NCI-H1930 (cell line): ENCODE data around the gene CDH23.

Experiments
- DNase-seq, 2 experiments: peaks; one replicate each; lab custom pipeline; 2025; lab: John Stamatoyannopoulos, UW

The CDH23 gene

GRCh38 chr10:71370031-71370430 is 26.7 kb upstream of the CDH23 start:
- DNase-seq = no peak

GRCh38 chr10:71371750-71372166 is 25.0 kb upstream of the CDH23 start:
- DNase-seq = no peak

- DNase-seq = no peak
Observed at GRCh38 chr10:71372882-71373495, 23.7 kb upstream of the CDH23 start.

GRCh38 chr10:71374481-71375233 is 22.1 kb upstream of the CDH23 start:
- DNase-seq = no peak

- DNase-seq = no peak
Observed at GRCh38 chr10:71375952-71376351, 20.8 kb upstream of the CDH23 start.

GRCh38 chr10:71378336-71379117 is 18.2 kb upstream of the CDH23 start:
- no peak for DNase-seq

- DNase-seq = no peak
Observed at GRCh38 chr10:71379118-71379766, 17.5 kb upstream of the CDH23 start.

- DNase-seq = no peak
Observed at GRCh38 chr10:71380841-71381240, 15.9 kb upstream of the CDH23 start.

- DNase-seq = no peak
Observed at GRCh38 chr10:71381611-71382010, 15.1 kb upstream of the CDH23 start.

GRCh38 chr10:71382028-71382427 is 14.7 kb upstream of the CDH23 start:
- DNase-seq = no peak

GRCh38 chr10:71382757-71383156 is 14.0 kb upstream of the CDH23 start:
- no peak for DNase-seq

GRCh38 chr10:71383972-71384687 is 12.6 kb upstream of the CDH23 start:
- peak in 1 of 2 experiments; percentile 12 for DNase-seq

- no peak for DNase-seq
Observed at GRCh38 chr10:71388171-71388570, 8.5 kb upstream of the CDH23 start.

- no peak for DNase-seq
Observed at GRCh38 chr10:71388583-71389310, 8.0 kb upstream of the CDH23 start.

- DNase-seq = no peak
Observed at GRCh38 chr10:71389768-71390460, 6.8 kb upstream of the CDH23 start.

GRCh38 chr10:71390461-71390835 is 6.3 kb upstream of the CDH23 start:
- DNase-seq = no peak

GRCh38 chr10:71390921-71391690 is 5.6 kb upstream of the CDH23 start:
- DNase-seq = no peak

GRCh38 chr10:71391701-71392100 is 5.0 kb upstream of the CDH23 start:
- DNase-seq = no peak

- no peak for DNase-seq
Observed at GRCh38 chr10:71392292-71392691, 4.4 kb upstream of the CDH23 start.
